ENCODE measurements around the gene USP44. TPM values are rescaled to one million over a fixed set of nuclear protein-coding genes. Genes with fewer than 3 reads are reported as not detected.

The USP44 gene
- total and polyA plus RNA-seq, 2 of the 13 experiments (the other 11 are each of a cell fraction or from before 2014, with no cell fraction given), result 0.05 to 0.07 TPM

- H4K20me1 ChIP-seq (ENCODE audit: insufficient read depth, low read length), result no peaks in the 10 kb centered on the region
- no peak overlapping the region for H3K4me3 ChIP-seq (replicated peaks in 1 of 3; ENCODE audit: insufficient read depth in 1 of 3, low read depth in 2 of 3, low read length in 3 of 3)
- in situ Hi-C loops (cut with HindIII; ENCODE audit: extremely low pct_ligation_motif_present, low pct_unique_long_range_greater_than_20kb), result loop anchor here (25.0 kb wide), 1 partner anchor 387 kb away; the partner anchor contains the start of gene HAL
- ChIA-PET CTCF (ENCODE audit: low intra/inter-chr PET ratio, low total read pairs) (no interaction called here), POLR2A (no interaction called here)
- 65% methylated on average over 5 of the region's 5 CpGs for WGBS (ENCODE audit: low lambda C conversion rate)
- TF ChIP-seq LCORL (IDR thresholded peaks at IDR 0.05) (peak; percentile 38; the same call in 1 of the 2 replicates), LCORL (CRISPR knock-in tag; IDR thresholded peaks at IDR 0.05) (no peak), AKAP8 (CRISPR knock-in tag; IDR thresholded peaks at IDR 0.05) (no peak)
- no peaks in the 10 kb centered on the region for H3K9me3 ChIP-seq (ENCODE audit: low read length)
- H3K27ac ChIP-seq (ENCODE audit: extremely low read length, insufficient read depth, low read length), result no peak overlapping the region
- no TSS peak for BruUV-seq (replicated peaks)
- peaks cover 0 to 3% of the 10 kb centered on the region in 2 experiments; a peak in 2 of 5 replicates for H3K27me3 ChIP-seq (ENCODE audit: control insufficient read depth in 1 of 2, insufficient read depth in 2 of 2, low read length in 2 of 2)
- no peak for DNase-seq (ENCODE audit: low spot score)
- no peak overlapping the region for H3K9ac ChIP-seq (ENCODE audit: insufficient read depth, low read depth, low read length)
- H2AFZ ChIP-seq (ENCODE audit: low read length), result no peak overlapping the region
- no peak overlapping the region for H3K4me2 ChIP-seq (ENCODE audit: low read depth, low read length)
- no peak for FAIRE-seq
- no peaks in the 10 kb centered on the region for H3K79me2 ChIP-seq (ENCODE audit: insufficient read depth, low read length)
- intact Hi-C loops (cut with micrococcal nuclease; ENCODE audit: unreplicated experiment), result no loop called here
- no peak for ATAC-seq
- no peaks in the 10 kb centered on the region for H3K36me3 ChIP-seq (replicated peaks in 1 of 2; ENCODE audit: control insufficient read depth in 1 of 2, insufficient read depth in 2 of 2, low read length in 2 of 2)
- no peaks in the 10 kb centered on the region for H3K4me1 ChIP-seq (ENCODE audit: insufficient read depth, low read length)
Observed at GRCh38 chr12:95599880-95600279, 48.6 kb upstream of the USP44 start.

- ChIA-PET CTCF (ENCODE audit: low intra/inter-chr PET ratio, low total read pairs) (no interaction called here), POLR2A (no interaction called here)
- BruUV-seq (replicated peaks), result no TSS peak
- H3K79me2 ChIP-seq (ENCODE audit: insufficient read depth, low read length), result no peaks in the 10 kb centered on the region
- H3K27ac ChIP-seq (ENCODE audit: extremely low read length, insufficient read depth, low read length), result no peak overlapping the region
- in situ Hi-C loops (cut with HindIII; ENCODE audit: extremely low pct_ligation_motif_present, low pct_unique_long_range_greater_than_20kb), result loop anchor here (25.0 kb wide), 1 partner anchor 393 kb away; the partner anchor contains the start of gene HAL
- no peak for DNase-seq (ENCODE audit: low spot score)
- no peak overlapping the region for H3K4me2 ChIP-seq (ENCODE audit: low read depth, low read length)
- H4K20me1 ChIP-seq (ENCODE audit: insufficient read depth, low read length), result no peaks in the 10 kb centered on the region
- 0% methylated on average over 2 of the region's 2 CpGs for WGBS (ENCODE audit: low lambda C conversion rate)
- no peaks in the 10 kb centered on the region for H3K4me1 ChIP-seq (ENCODE audit: insufficient read depth, low read length)
- no peaks in the 10 kb centered on the region for H3K36me3 ChIP-seq (replicated peaks in 1 of 2; ENCODE audit: control insufficient read depth in 1 of 2, insufficient read depth in 2 of 2, low read length in 2 of 2)
- no peaks in the 10 kb centered on the region for H3K27me3 ChIP-seq (ENCODE audit: control insufficient read depth in 1 of 2, insufficient read depth in 2 of 2, low read length in 2 of 2)
- TF ChIP-seq BATF2 (CRISPR knock-in tag; IDR thresholded peaks at IDR 0.05) (no peak), ZNF746 (CRISPR knock-in tag; IDR thresholded peaks at IDR 0.05) (no peak), ZNF296 (CRISPR knock-in tag; conservative IDR thresholded peaks at IDR 0.05) (no peak), ZNF761 (CRISPR knock-in tag; conservative IDR thresholded peaks at IDR 0.05) (no peak), GLMP (CRISPR knock-in tag; IDR thresholded peaks at IDR 0.05; ENCODE audit: borderline replicate concordance) (no peak), ZNF552 (CRISPR knock-in tag; IDR thresholded peaks at IDR 0.05; ENCODE audit: borderline replicate concordance) (no peak)
- H3K9me3 ChIP-seq (ENCODE audit: low read length), result no peaks in the 10 kb centered on the region
- H3K4me3 ChIP-seq (replicated peaks in 1 of 3; ENCODE audit: insufficient read depth in 1 of 3, low read depth in 2 of 3, low read length in 3 of 3), result no peak overlapping the region
- H2AFZ ChIP-seq (ENCODE audit: low read length), result no peak overlapping the region
- H3K9ac ChIP-seq (ENCODE audit: insufficient read depth, low read depth, low read length), result no peak overlapping the region
- no peak for ATAC-seq
- no peak for FAIRE-seq
- intact Hi-C loops (cut with micrococcal nuclease; ENCODE audit: unreplicated experiment), result no loop called here
Observed at GRCh38 chr12:95594136-95594535, 42.9 kb upstream of the USP44 start.

Measured in HepG2 (cell line).